K562 (cell line): Measurements from ENCODE around the gene MYL12A. TPM values are rescaled to one million over a fixed set of nuclear protein-coding genes. Genes with fewer than 3 reads are reported as not detected.

Experiments used
- ADNP ChIP-seq: fragments of 200-800 bp; sonication (Bioruptor generic); IDR thresholded peaks from 2 replicates; pipeline ENCODE4 v1.6.1; 2016; ENCODE audit warnings: missing genetic modification characterization, missing compliant biosample characterization
- CBX2 ChIP-seq: fragments of 200-600 bp; sonication (generic); IDR thresholded peaks from one replicate; pipeline ENCODE4 v1.6.1; 2012; ENCODE audit warnings: mild to moderate bottlenecking, low read length, inconsistent platforms; ENCODE audit not compliant: insufficient read depth, poor library complexity, severe bottlenecking
- CEBPZ ChIP-seq: fragments of 150-350 bp; IDR thresholded peaks from 2 replicates; pipeline ENCODE4 v1.6.1; 2014; ENCODE audit warnings: low read depth, mild to moderate bottlenecking, low read length, borderline replicate concordance
- CREB5 ChIP-seq: fragments of 250-450 bp; sonication (Bioruptor Pico); IDR thresholded peaks from 2 replicates; pipeline ENCODE4 v1.5.0; 2020; ENCODE audit warnings: mild to moderate bottlenecking
- EP300 ChIP-seq: IDR thresholded peaks from 2 replicates; pipeline ENCODE4 v1.6.1; 2012; ENCODE audit warnings: low read length, improper control_type of control experiment
- EP400 ChIP-seq: fragments of 450-650 bp; IDR thresholded peaks from 2 replicates; pipeline ENCODE4 v1.6.1; 2017; ENCODE audit warnings: antibody characterized with exemption, mild to moderate bottlenecking, moderate library complexity
- KDM1A ChIP-seq, 2 experiments: fragments of 450-650 bp; IDR thresholded peaks; 2 replicates each; pipeline ENCODE4 v1.6.1; 2016; ENCODE audit warnings: mild to moderate bottlenecking in 2 of 2
- LARP7 ChIP-seq: fragments of 450-650 bp; IDR thresholded peaks from 2 replicates; pipeline ENCODE4 v1.6.1; 2016
- MAFK ChIP-seq: IDR thresholded peaks from 2 replicates; pipeline ENCODE4 v1.6.1; 2011; ENCODE audit warnings: low read length, improper control_type of control experiment
- NCOR1 ChIP-seq: fragments of 450-650 bp; IDR thresholded peaks from 2 replicates; pipeline ENCODE4 v1.6.1; 2016; ENCODE audit warnings: mild to moderate bottlenecking, moderate library complexity
- NEUROD1 ChIP-seq: fragments of 150-350 bp; IDR thresholded peaks from 2 replicates; pipeline ENCODE4 v1.6.1; 2014; ENCODE audit warnings: borderline replicate concordance, low read length, low read depth; ENCODE audit not compliant: partially characterized antibody
- RAD21 ChIP-seq, 2 experiments: fragments of 250-450 bp in 1 of 2; fragments of 450-650 bp in 1 of 2; sonication (Bioruptor Pico) in 1 of 2; formaldehyde crosslinking in 1 of 2; IDR thresholded peaks in 1 of 2; conservative IDR thresholded peaks in 1 of 2; 2 replicates each; pipeline versions ENCODE4 v1.4.0 to v1.8.0; 2020 to 2022; ENCODE audit warnings: mild to moderate bottlenecking in 2 of 2, moderate library complexity in 1 of 2
- SMARCE1 ChIP-seq: fragments of 450-650 bp; IDR thresholded peaks from 2 replicates; pipeline ENCODE4 v1.7.1; 2016; ENCODE audit warnings: mild to moderate bottlenecking
- ZNF121 ChIP-seq: sonication (generic); formaldehyde crosslinking; conservative IDR thresholded peaks from 2 replicates; pipeline ENCODE4 v1.8.0; 2022; ENCODE audit warnings: missing genetic modification reagents
- ZNF133 ChIP-seq: fragments of 250-450 bp; sonication (Bioruptor Pico); IDR thresholded peaks from 2 replicates; pipeline ENCODE4 v1.4.0; 2020; ENCODE audit warnings: mild to moderate bottlenecking
- ZNF143 ChIP-seq: sonication (generic); formaldehyde crosslinking; IDR thresholded peaks from 2 replicates; pipeline ENCODE4 v1.9.0; 2022; ENCODE audit warnings: mild to moderate bottlenecking, missing genetic modification reagents
- polyA plus RNA-seq, 8 experiments: library from polyadenylated mRNA; depleted of rRNA in 4 of 8; stranded (reverse) in 5 of 8; unstranded in 3 of 8; fragments of >200 nt; fragmentation: Nextera tagmentation in 2 of 8; fragmentation: Illumina TruSeq in 1 of 8; extraction: Ambion mirVana in 2 of 8; extraction: Trizol in 1 of 8; gene quantifications; 2 replicates each; pipeline versions ENCODE4 v1.2.1 to v1.2.3, GENCODE V29; 2011 to 2014; ENCODE audit warnings: inconsistent platforms in 1 of 8, missing spikeins in 1 of 8
- total RNA-seq, 7 experiments: library from RNA; depleted of rRNA in 6 of 7; stranded (reverse); fragments of >200 nt in 6 of 7; fragmentation: Illumina TruSeq in 2 of 7; extraction: Trizol in 2 of 7; gene quantifications; 2 replicates each; pipeline versions ENCODE4 v1.2.1 to v1.2.3, GENCODE V29; 2011 to 2021; ENCODE audit warnings: low replicate concordance in 1 of 7
- TF ChIP-seq, protein P1 (sequence below): fragments of 250-450 bp; sonication (Bioruptor Pico); IDR thresholded peaks from 2 replicates; pipeline ENCODE4 v1.4.0; 2020; ENCODE audit warnings: borderline replicate concordance
- TF ChIP-seq, protein P2 (sequence below): sonication (generic); formaldehyde crosslinking; IDR thresholded peaks from 2 replicates; pipeline ENCODE4 v1.8.1; 2022; ENCODE audit warnings: missing genetic modification reagents
- TF ChIP-seq, protein P3 (sequence below): fragments of 450-650 bp; IDR thresholded peaks from 2 replicates; pipeline ENCODE4 v1.6.1; 2016; ENCODE audit warnings: borderline replicate concordance

The MYL12A gene
- total and polyA plus RNA-seq, 9 of the 15 experiments (the other 6 are each of a cell fraction or from before 2014, with no cell fraction given): 308 to 1,031 (median 559) TPM

GRCh38 chr18:3293196-3293951 is 45.8 kb downstream of the MYL12A start (continued):
- TF ChIP-seq, protein P1, sequence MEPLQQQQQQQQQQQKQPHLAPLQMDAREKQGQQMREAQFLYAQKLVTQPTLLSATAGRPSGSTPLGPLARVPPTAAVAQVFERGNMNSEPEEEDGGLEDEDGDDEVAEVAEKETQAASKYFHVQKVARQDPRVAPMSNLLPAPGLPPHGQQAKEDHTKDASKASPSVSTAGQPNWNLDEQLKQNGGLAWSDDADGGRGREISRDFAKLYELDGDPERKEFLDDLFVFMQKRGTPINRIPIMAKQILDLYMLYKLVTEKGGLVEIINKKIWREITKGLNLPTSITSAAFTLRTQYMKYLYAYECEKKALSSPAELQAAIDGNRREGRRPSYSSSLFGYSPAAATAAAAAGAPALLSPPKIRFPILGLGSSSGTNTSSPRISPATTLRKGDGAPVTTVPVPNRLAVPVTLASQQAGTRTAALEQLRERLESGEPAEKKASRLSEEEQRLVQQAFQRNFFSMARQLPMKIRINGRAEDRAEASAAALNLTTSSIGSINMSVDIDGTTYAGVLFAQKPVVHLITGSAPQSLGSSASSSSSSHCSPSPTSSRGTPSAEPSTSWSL (CRISPR knock-in tag): no peak
- TF ChIP-seq KDM1A (IDR thresholded peaks at IDR 0.05): no peak; a peak in 1 of 4 replicates
- no peak for TF ChIP-seq RAD21 (CRISPR knock-in tag; conservative IDR thresholded peaks at IDR 0.05 in 1 of 2, IDR thresholded peaks at IDR 0.05 in 1 of 2)
- TF ChIP-seq CEBPZ: no peak
- TF ChIP-seq ZNF121 (CRISPR knock-in tag): no peak
- peak; percentile 57 for TF ChIP-seq SMARCE1
- no peak for TF ChIP-seq CREB5 (CRISPR knock-in tag)
- no peak for TF ChIP-seq EP400
- no peak for TF ChIP-seq LARP7
- TF ChIP-seq, protein P2, sequence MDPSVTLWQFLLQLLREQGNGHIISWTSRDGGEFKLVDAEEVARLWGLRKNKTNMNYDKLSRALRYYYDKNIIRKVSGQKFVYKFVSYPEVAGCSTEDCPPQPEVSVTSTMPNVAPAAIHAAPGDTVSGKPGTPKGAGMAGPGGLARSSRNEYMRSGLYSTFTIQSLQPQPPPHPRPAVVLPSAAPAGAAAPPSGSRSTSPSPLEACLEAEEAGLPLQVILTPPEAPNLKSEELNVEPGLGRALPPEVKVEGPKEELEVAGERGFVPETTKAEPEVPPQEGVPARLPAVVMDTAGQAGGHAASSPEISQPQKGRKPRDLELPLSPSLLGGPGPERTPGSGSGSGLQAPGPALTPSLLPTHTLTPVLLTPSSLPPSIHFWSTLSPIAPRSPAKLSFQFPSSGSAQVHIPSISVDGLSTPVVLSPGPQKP (CRISPR knock-in tag): no peak
- no peak for TF ChIP-seq CBX2
- no peak for TF ChIP-seq NCOR1
- TF ChIP-seq EP300: no peak
- TF ChIP-seq ZNF133: no peak
- TF ChIP-seq NEUROD1: no peak
- peak; percentile 43; the same call in 1 of the 2 replicates for TF ChIP-seq MAFK
- peak; percentile 87 for TF ChIP-seq ADNP (tag)
- TF ChIP-seq ZNF143 (CRISPR knock-in tag): no peak
- TF ChIP-seq, protein P3, sequence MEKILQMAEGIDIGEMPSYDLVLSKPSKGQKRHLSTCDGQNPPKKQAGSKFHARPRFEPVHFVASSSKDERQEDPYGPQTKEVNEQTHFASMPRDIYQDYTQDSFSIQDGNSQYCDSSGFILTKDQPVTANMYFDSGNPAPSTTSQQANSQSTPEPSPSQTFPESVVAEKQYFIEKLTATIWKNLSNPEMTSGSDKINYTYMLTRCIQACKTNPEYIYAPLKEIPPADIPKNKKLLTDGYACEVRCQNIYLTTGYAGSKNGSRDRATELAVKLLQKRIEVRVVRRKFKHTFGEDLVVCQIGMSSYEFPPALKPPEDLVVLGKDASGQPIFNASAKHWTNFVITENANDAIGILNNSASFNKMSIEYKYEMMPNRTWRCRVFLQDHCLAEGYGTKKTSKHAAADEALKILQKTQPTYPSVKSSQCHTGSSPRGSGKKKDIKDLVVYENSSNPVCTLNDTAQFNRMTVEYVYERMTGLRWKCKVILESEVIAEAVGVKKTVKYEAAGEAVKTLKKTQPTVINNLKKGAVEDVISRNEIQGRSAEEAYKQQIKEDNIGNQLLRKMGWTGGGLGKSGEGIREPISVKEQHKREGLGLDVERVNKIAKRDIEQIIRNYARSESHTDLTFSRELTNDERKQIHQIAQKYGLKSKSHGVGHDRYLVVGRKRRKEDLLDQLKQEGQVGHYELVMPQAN: no peak
